Measurements from ENCODE around the gene DCANP1. TPM values are rescaled to one million over a fixed set of nuclear protein-coding genes. Genes with fewer than 3 reads are reported as not detected.

DCANP1 gene
- total and polyA plus RNA-seq, 2 donors (not counting 3 experiments of a cell fraction or from before 2014, with no cell fraction given), result not detected

- dilution Hi-C loops (cut with MboI; ENCODE audit: extremely low pct_ligation_motif_present, low sequenced_read_pairs) (no loop called here), intact Hi-C loops (cut with micrococcal nuclease) (loop anchor here (5.0 kb wide), 2 partner anchors 128 to 188 kb away; no protein-coding TSS in a partner anchor)
- Histone ChIP-seq H3K9me1 (replicated peaks; ENCODE audit: control insufficient read depth, extremely low read depth, insufficient read depth, low read length) (no peaks in the 10 kb centered on the region), H3K79me2 (ENCODE audit: control insufficient read depth, insufficient read depth, low read length) (peaks cover 83% of the 10 kb centered on the region), H3K4me2 (ENCODE audit: insufficient read depth, low read length) (no peak overlapping the region), H2AFZ (ENCODE audit: low read depth, low read length) (no peak overlapping the region), H3K4me1 (ENCODE audit: control insufficient read depth, extremely low read depth, insufficient read depth, low read length) (peaks cover 13% of the 10 kb centered on the region), H3K27me3 (ENCODE audit: control insufficient read depth in 2 of 2, insufficient read depth in 2 of 2, low read length in 2 of 2) (no peaks in the 10 kb centered on the region), H3K9ac (replicated peaks; ENCODE audit: extremely low read depth, insufficient read depth, low read length) (no peak overlapping the region), H3K27ac (ENCODE audit: insufficient read depth, low read depth, low read length) (no peak overlapping the region), H4K20me1 (replicated peaks; ENCODE audit: control insufficient read depth, extremely low read depth, insufficient read depth, low read length) (peaks cover 4% of the 10 kb centered on the region), H3K4me3 (replicated peaks in 1 of 3; ENCODE audit: insufficient read depth in 1 of 3, low read depth in 1 of 3, low read length in 3 of 3) (no peak overlapping the region), H3K9me3 (replicated peaks; ENCODE audit: control insufficient read depth, insufficient read depth, low read length) (no peaks in the 10 kb centered on the region), H3K36me3 (ENCODE audit: control insufficient read depth in 2 of 2, extremely low read depth in 1 of 2, insufficient read depth in 2 of 2, low read length in 2 of 2) (peaks cover 0 to 5% of the 10 kb centered on the region in 2 experiments)
- DNase-seq (ENCODE audit: low read depth, low spot score) (no peak), FAIRE-seq (no peak)
- BruUV-seq (replicated peaks), result no TSS peak
- ChIA-PET CTCF (interaction anchor here (1.4 to 1.9 kb wide), 2 partner anchors 9 to 170 kb away, joined by 4 read pairs; no protein-coding TSS in a partner anchor), POLR2A (interaction anchor here (0.6 kb wide), 1 partner anchor 327 kb away, joined by 14 read pairs; no protein-coding TSS in a partner anchor)
- TF ChIP-seq POLR2A (IDR thresholded peaks at IDR 0.05; ENCODE audit: low read depth, low read length), result no peak
- no peak for TF ChIP-seq POLR2AphosphoS5 (IDR thresholded peaks at IDR 0.05; ENCODE audit: insufficient read depth, low read depth, low read length)
- TF ChIP-seq GATA2 (IDR thresholded peaks at IDR 0.05; ENCODE audit: insufficient read depth, insufficient read length, low read depth, low read length), result no peak
- no peak for TF ChIP-seq EZH2 (IDR thresholded peaks at IDR 0.05; ENCODE audit: borderline replicate concordance, low read depth, low read length, severe bottlenecking)
- TF ChIP-seq JUN (IDR thresholded peaks at IDR 0.05; ENCODE audit: borderline replicate concordance, insufficient read depth, insufficient read length, low read depth), result no peak
- no peak for TF ChIP-seq FOS (IDR thresholded peaks at IDR 0.05; ENCODE audit: borderline replicate concordance, insufficient read depth, low read length)
Observed at GRCh38 chr5:135395451-135395850, 51.7 kb downstream of the DCANP1 start.

Small RNAs within 50 kb of the gene (small RNA-seq; reads per million reads assigned to genes)
- not detected for gene DCANP1 (ENCODE audit: insufficient read depth, insufficient read length, low read depth, low replicate concordance)

Other genes with a start within 250 kb of the DCANP1 start
- gene MACROH2A1, start 48.1 kb downstream of the DCANP1 start, total RNA-seq, result 142 and 147 TPM in 2 replicates
- 74.1 and 89.3 TPM in 2 replicates for gene MACROH2A1, start 48.1 kb downstream of the DCANP1 start, polyA plus RNA-seq
- gene TIFAB, start 5.0 kb upstream of the DCANP1 start, total RNA-seq, result not detected in 2 replicates
- gene TIFAB, start 5.0 kb upstream of the DCANP1 start, polyA plus RNA-seq, result not detected in 2 replicates
- not detected in 2 replicates for gene NEUROG1, start 88.6 kb upstream of the DCANP1 start, total RNA-seq
- not detected in 2 replicates for gene NEUROG1, start 88.6 kb upstream of the DCANP1 start, polyA plus RNA-seq
- gene CXCL14, start 131.6 kb upstream of the DCANP1 start, total RNA-seq, result not detected in 2 replicates
- not detected in 2 replicates for gene CXCL14, start 131.6 kb upstream of the DCANP1 start, polyA plus RNA-seq

Measured in endothelial cell of umbilical vein (primary cell).